SJCRH30 (cell line): ENCODE measurements around the gene AGRN. TPM values are rescaled to one million over a fixed set of nuclear protein-coding genes. Genes with fewer than 3 reads are reported as not detected.
A peak's percentile ranks its signal among the peaks of the same experiment; 100 is the strongest.
"Not testable (repeated sequence)": the region's sequence is repeated elsewhere in the genome, so short reads cannot be mapped to it uniquely, and the experiment has no call there.

ENCODE experiments used
- DNase-seq, 2 experiments: peaks; one replicate each; pipeline ENCODE4 v3.0.0-alpha.2; 2015 to 2020
- H3K27ac ChIP-seq: fragments of 250-450 bp; sonication (Bioruptor Pico); 2 replicates; pipeline ENCODE4 v1.5.1; 2020; ENCODE audit warnings: mild to moderate bottlenecking, moderate library complexity
- H3K27me3 ChIP-seq: fragments of 250-450 bp; sonication (Bioruptor Pico); 2 replicates; pipeline ENCODE4 v1.5.1; 2020; ENCODE audit warnings: mild to moderate bottlenecking, moderate library complexity
- H3K36me3 ChIP-seq: fragments of 250-450 bp; sonication (Bioruptor Pico); 2 replicates; pipeline ENCODE4 v1.5.1; 2020; ENCODE audit warnings: mild to moderate bottlenecking, moderate library complexity
- H3K4me1 ChIP-seq: fragments of 250-450 bp; sonication (Bioruptor Pico); 2 replicates; pipeline ENCODE4 v1.5.1; 2020; ENCODE audit warnings: mild to moderate bottlenecking, moderate library complexity
- H3K4me3 ChIP-seq: fragments of 250-450 bp; sonication (Bioruptor Pico); 2 replicates; pipeline ENCODE4 v1.5.1; 2020; ENCODE audit warnings: mild to moderate bottlenecking, moderate library complexity
- H3K9me3 ChIP-seq: fragments of 250-450 bp; sonication (Bioruptor Pico); replicated peaks from 2 replicates; pipeline ENCODE4 v1.5.1; 2020; ENCODE audit warnings: mild to moderate bottlenecking, moderate library complexity
- total RNA-seq: library from RNA; depleted of rRNA; stranded (reverse); fragments of >200 nt; shearing (Covaris generic); gene quantifications from 2 replicates; pipeline ENCODE4 v1.2.3, GENCODE V29; 2014

The AGRN gene
- total RNA-seq, 1 experiment from 2014 or later, result 13.7 TPM

- Histone ChIP-seq H3K27me3 (peaks cover 38% of the 10 kb centered on the region), H3K4me3 (no peak overlapping the region), H3K4me1 (peaks cover 17% of the 10 kb centered on the region; the same call in 1 of the 2 replicates), H3K36me3 (no peaks in the 10 kb centered on the region), H3K27ac (no peak overlapping the region), H3K9me3 (no peaks in the 10 kb centered on the region)
- no peak for DNase-seq
Observed at GRCh38 chr1:1068517-1069055, 48.7 kb downstream of the AGRN start.

- Histone ChIP-seq H3K27ac (no peak overlapping the region), H3K36me3 (no peaks in the 10 kb centered on the region), H3K27me3 (peaks cover 41% of the 10 kb centered on the region), H3K9me3 (no peaks in the 10 kb centered on the region), H3K4me1 (peaks cover 11% of the 10 kb centered on the region; the same call in 1 of the 2 replicates), H3K4me3 (peak overlapping the region; percentile 49)
- peak; percentile 40 to 49 for DNase-seq
Observed at GRCh38 chr1:1069056-1069710, 49.3 kb downstream of the AGRN start.

- peaks cover 46% of the 10 kb centered on the region for H3K27me3 ChIP-seq
- H3K4me3 ChIP-seq, result no peak overlapping the region
Observed at GRCh38 chr1:1069711-1070676, 50.1 kb downstream of the AGRN start.

GRCh38 chr1:1071486-1072298 lies 51.8 kb downstream of the AGRN start:
- no peak for DNase-seq
- Histone ChIP-seq H3K4me3 (no peak overlapping the region), H3K36me3 (no peaks in the 10 kb centered on the region), H3K27ac (no peak overlapping the region), H3K4me1 (peaks cover 8% of the 10 kb centered on the region; the same call in 1 of the 2 replicates), H3K9me3 (no peaks in the 10 kb centered on the region), H3K27me3 (peaks cover 41% of the 10 kb centered on the region)

More at GRCh38 chr1:1069711-1070676, 50.1 kb downstream of the AGRN start:
- Histone ChIP-seq H3K27ac (no peak overlapping the region), H3K36me3 (no peaks in the 10 kb centered on the region), H3K9me3 (no peaks in the 10 kb centered on the region), H3K4me1 (peaks cover 8% of the 10 kb centered on the region; the same call in 1 of the 2 replicates)
- no peak for DNase-seq

- Histone ChIP-seq H3K4me1 (peaks cover 8% of the 10 kb centered on the region; the same call in 1 of the 2 replicates), H3K9me3 (no peaks in the 10 kb centered on the region), H3K27ac (no peak overlapping the region), H3K36me3 (no peaks in the 10 kb centered on the region), H3K27me3 (peaks cover 41% of the 10 kb centered on the region), H3K4me3 (no peak overlapping the region)
- no peak for DNase-seq
Observed at GRCh38 chr1:1072299-1072848, 52.5 kb downstream of the AGRN start.

- H3K4me1 ChIP-seq, result peaks cover 8% of the 10 kb centered on the region; the same call in 1 of the 2 replicates
- peaks cover 41% of the 10 kb centered on the region for H3K27me3 ChIP-seq
- no peak overlapping the region for H3K27ac ChIP-seq
- no peaks in the 10 kb centered on the region for H3K36me3 ChIP-seq
- DNase-seq, result no peak
- no peaks in the 10 kb centered on the region for H3K9me3 ChIP-seq
- no peak overlapping the region for H3K4me3 ChIP-seq
Observed at GRCh38 chr1:1072849-1073742, 53.2 kb downstream of the AGRN start.

- H3K36me3 ChIP-seq, result no peaks in the 10 kb centered on the region
- no peaks in the 10 kb centered on the region for H3K9me3 ChIP-seq
- H3K4me1 ChIP-seq, result peaks cover 8% of the 10 kb centered on the region; the same call in 1 of the 2 replicates
- DNase-seq, result no peak
- peaks cover 41% of the 10 kb centered on the region for H3K27me3 ChIP-seq
- no peak within 1 kb of the TSS for H3K4me3 ChIP-seq
- H3K27ac ChIP-seq, result no peak within 1 kb of the TSS
Observed at GRCh38 chr1:1073743-1074587, 54.0 kb downstream of the AGRN start, which contains the start of gene RNF223. RNF223 (minus strand) TSS chr1:1074306; CDS start chr1:1072566, 1,740 bp downstream.

- DNase-seq, result no peak
- no peaks in the 10 kb centered on the region for H3K36me3 ChIP-seq
- no peak overlapping the region for H3K4me3 ChIP-seq
- H3K4me1 ChIP-seq, result peaks cover 8% of the 10 kb centered on the region; the same call in 1 of the 2 replicates
- H3K27me3 ChIP-seq, result peaks cover 41% of the 10 kb centered on the region
- H3K9me3 ChIP-seq, result no peaks in the 10 kb centered on the region
- H3K27ac ChIP-seq, result no peak overlapping the region
Observed at GRCh38 chr1:1074631-1075147, 54.8 kb downstream of the AGRN start.

GRCh38 chr1:1075148-1075935 lies 55.4 kb downstream of the AGRN start:
- H3K27me3 ChIP-seq, result peaks cover 38% of the 10 kb centered on the region
- no peak overlapping the region for H3K4me3 ChIP-seq
- H3K9me3 ChIP-seq, result no peaks in the 10 kb centered on the region
- no peaks in the 10 kb centered on the region for H3K36me3 ChIP-seq
- no peak overlapping the region for H3K27ac ChIP-seq
- DNase-seq, result no peak
- H3K4me1 ChIP-seq, result peaks cover 5% of the 10 kb centered on the region; the same call in 1 of the 2 replicates

GRCh38 chr1:1077396-1077795 lies 57.5 kb downstream of the AGRN start:
- H3K9me3 ChIP-seq, H3K4me1 ChIP-seq, H3K27ac ChIP-seq, DNase-seq, H3K4me3 ChIP-seq, H3K36me3 ChIP-seq: not testable (repeated sequence)
- peaks cover 30% of the 10 kb centered on the region for H3K27me3 ChIP-seq

GRCh38 chr1:1079408-1080121 lies 59.6 kb downstream of the AGRN start:
- no peaks in the 10 kb centered on the region for H3K4me1 ChIP-seq
- H3K4me3 ChIP-seq, result peak overlapping the region; percentile 39
- no peaks in the 10 kb centered on the region for H3K9me3 ChIP-seq
- peaks cover 8% of the 10 kb centered on the region for H3K27me3 ChIP-seq
- H3K27ac ChIP-seq, result peak overlapping the region; percentile 27
- peak; percentile 85 to 94 for DNase-seq
- H3K36me3 ChIP-seq, result no peaks in the 10 kb centered on the region
